Thyroid gland (tissue), 4 donors: ENCODE measurements around the gene EYS.

ENCODE experiments used
- POLR2A ChIP-seq, 2 donors: fragments of 450-650 bp; IDR thresholded peaks; one replicate each; pipeline ENCODE4 v1.6.1; 2017; ENCODE audit warnings: antibody characterized with exemption in 2 of 2, mild to moderate bottlenecking in 2 of 2, moderate library complexity in 1 of 2
- TF ChIP-seq, protein P1 (sequence below), 6 experiments: fragments of 200-600 bp in 3 of 6; fragments of 450-650 bp in 3 of 6; sonication (generic) in 3 of 6; IDR thresholded peaks; one replicate each; pipeline ENCODE4 v1.5.1; 2016 to 2019; ENCODE audit warnings: antibody characterized with exemption in 6 of 6, mild to moderate bottlenecking in 2 of 6, inconsistent platforms in 1 of 6, moderate library complexity in 1 of 6

DNA sequence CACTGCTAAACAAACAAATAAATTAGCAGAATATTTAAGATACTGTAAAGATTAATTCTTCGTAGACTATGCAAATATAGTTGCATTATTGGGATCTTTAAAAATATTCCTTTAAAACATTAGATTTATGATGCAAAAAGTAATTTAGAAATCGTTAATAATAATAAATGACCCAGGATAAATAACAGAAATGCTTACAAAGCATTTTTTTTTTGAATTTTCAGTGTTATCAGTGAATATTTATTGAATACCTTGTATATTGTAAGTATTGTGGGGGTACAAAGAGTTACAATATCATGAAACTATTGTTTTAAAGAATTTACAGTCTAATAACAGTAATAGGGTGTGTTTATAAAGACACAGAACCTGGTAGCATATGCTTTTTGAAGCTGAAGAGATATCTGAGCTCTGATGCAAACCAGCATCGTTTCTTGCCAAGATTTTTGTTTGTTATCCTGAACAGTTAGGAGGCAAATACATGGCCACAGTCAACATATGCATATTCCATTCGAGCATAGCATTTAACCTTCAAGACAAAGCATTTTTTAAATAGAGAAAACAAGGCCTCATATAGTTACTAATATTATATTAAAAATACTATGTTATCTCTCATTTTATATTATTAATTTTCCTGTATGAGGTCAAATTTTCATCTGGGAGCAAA lies 1584.2 kb downstream of the EYS start:
- TF ChIP-seq, protein P1, sequence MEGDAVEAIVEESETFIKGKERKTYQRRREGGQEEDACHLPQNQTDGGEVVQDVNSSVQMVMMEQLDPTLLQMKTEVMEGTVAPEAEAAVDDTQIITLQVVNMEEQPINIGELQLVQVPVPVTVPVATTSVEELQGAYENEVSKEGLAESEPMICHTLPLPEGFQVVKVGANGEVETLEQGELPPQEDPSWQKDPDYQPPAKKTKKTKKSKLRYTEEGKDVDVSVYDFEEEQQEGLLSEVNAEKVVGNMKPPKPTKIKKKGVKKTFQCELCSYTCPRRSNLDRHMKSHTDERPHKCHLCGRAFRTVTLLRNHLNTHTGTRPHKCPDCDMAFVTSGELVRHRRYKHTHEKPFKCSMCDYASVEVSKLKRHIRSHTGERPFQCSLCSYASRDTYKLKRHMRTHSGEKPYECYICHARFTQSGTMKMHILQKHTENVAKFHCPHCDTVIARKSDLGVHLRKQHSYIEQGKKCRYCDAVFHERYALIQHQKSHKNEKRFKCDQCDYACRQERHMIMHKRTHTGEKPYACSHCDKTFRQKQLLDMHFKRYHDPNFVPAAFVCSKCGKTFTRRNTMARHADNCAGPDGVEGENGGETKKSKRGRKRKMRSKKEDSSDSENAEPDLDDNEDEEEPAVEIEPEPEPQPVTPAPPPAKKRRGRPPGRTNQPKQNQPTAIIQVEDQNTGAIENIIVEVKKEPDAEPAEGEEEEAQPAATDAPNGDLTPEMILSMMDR (IDR thresholded peaks at IDR 0.05): no peak
- TF ChIP-seq POLR2A (IDR thresholded peaks at IDR 0.05): no peak
